GM12892 (cell line): ENCODE measurements around the gene CORO1C.

ENCODE experiments used
- POLR2A ChIP-seq: IDR thresholded peaks from 2 replicates; pipeline ENCODE4 v1.6.1; 2011; ENCODE audit warnings: low read depth, low read length, control low read depth
- POLR2AphosphoS5 ChIP-seq: IDR thresholded peaks from 2 replicates; pipeline ENCODE4 v1.6.1; 2011; ENCODE audit warnings: low read depth, low read length, control low read depth
- TAF1 ChIP-seq: IDR thresholded peaks from 2 replicates; pipeline ENCODE4 v1.6.1; 2011; ENCODE audit warnings: low read depth, mild to moderate bottlenecking, control low read depth, low read length, borderline replicate concordance

GRCh38 chr12:108625228-108625627 lies 106.1 kb downstream of the CORO1C start:
- TF ChIP-seq TAF1 (no peak), POLR2A (no peak), POLR2AphosphoS5 (no peak)
